Stimulated activated CD4-positive, alpha-beta T cell treated with anti-CD3 and anti-CD28 coated beads, Interleukin-1b, Interleukin-23, amount 100 ng/mL, for 48 hours (primary cell): Measurements from ENCODE around the gene MAFF.
"Not testable (repeated sequence)": the region's sequence is repeated elsewhere in the genome, so short reads cannot be mapped to it uniquely, and the experiment has no call there.

Source experiments
- DNase-seq: peaks from one replicate; pipeline ENCODE4 v3.0.0-alpha.2; 2020

MAFF gene

GRCh38 chr22:38201711-38202436 lies at the start of gene MAFF:
MAFF (plus strand) TSS chr22:38201994; CDS start chr22:38213854, 11,860 bp downstream.
- peak; percentile 93 for DNase-seq

DNA sequence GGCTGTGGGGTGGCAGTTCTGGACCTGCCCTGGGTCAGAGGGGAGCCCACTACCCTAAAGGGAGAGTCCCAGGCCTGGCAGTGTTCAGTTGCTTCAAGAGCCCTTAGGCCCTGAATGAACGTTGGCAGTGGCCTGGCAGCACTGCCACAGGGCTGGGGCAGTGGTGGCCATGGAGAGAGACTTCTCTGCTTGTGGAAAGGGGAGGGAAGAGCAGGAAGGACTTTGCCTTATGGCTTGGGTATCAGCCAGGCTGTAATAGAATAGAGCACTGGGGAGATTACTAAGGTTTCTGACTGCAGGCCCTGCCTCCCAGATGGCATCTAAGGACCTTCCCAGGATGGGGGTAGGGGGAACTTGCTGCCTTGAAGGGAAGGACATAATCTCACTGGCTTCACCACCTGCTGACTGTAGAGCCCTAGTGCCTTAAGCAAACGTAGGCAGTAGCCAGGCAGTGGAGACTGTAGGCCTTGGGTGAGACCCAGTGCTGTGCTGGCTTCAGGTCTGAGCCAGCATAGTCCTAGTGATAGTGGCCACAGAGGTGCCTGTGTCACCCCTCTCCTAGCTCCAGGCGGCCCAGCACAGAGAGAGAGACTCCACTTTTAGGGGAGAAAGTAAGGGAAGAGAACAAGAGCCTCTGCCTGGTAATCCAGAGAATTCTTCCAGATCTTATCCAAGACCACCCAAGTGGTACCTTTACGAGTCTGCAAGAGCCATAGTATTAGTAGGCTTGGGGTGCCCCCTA lies 47.8 kb upstream of the MAFF start:
- no peak for DNase-seq

GRCh38 chr22:38154563-38154915 lies 47.3 kb upstream of the MAFF start:
- DNase-seq: not testable (repeated sequence)

GRCh38 chr22:38155703-38156102 lies 46.1 kb upstream of the MAFF start:
- no peak for DNase-seq

DNA sequence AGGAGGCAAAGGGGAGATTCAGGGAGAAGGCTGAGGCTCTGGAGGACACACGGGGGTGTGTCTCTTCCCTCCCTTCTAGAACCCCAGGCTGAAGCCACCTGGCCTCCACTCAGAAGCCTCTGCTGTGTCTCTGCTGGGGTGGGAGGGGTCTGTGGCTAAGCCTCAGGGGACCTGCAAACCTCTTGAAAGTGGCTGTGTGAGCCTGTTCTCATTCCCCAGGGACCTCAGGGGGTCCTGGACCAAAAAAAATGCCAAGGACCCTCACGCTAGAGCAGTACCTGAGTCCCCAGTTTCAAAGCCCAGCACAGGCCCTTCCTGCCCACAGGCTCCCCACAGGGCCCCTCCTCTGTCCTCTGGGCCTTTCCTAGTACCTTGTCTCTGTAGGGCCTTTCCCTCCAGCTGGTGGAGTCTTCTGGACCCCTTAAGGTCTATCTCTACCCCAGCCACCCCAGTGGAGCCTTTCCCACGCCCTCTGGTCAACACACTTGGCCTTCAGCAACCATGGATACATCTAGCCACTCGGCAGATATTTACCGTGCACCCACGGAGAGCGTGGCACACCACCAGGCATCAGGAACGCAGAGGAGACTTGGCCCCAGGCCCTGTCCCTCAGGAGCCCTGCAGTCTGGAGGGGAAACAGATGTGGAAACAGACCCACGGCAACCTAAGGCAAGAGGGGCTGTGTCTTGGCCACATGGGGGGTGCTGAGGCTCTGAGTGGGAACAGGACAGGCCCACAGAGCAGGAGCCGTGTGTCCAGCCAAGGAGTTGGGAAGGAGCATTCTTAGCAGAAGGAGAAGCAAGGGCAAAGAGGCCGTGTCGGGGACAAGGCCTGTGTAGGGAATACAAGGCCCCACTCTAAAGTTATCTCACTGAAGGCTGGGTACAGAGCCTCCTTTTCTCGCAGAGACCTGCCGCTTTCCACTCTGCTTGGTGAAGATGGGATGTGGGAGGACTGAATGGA lies 38.6 kb upstream of the MAFF start:
- DNase-seq: no peak

DNA sequence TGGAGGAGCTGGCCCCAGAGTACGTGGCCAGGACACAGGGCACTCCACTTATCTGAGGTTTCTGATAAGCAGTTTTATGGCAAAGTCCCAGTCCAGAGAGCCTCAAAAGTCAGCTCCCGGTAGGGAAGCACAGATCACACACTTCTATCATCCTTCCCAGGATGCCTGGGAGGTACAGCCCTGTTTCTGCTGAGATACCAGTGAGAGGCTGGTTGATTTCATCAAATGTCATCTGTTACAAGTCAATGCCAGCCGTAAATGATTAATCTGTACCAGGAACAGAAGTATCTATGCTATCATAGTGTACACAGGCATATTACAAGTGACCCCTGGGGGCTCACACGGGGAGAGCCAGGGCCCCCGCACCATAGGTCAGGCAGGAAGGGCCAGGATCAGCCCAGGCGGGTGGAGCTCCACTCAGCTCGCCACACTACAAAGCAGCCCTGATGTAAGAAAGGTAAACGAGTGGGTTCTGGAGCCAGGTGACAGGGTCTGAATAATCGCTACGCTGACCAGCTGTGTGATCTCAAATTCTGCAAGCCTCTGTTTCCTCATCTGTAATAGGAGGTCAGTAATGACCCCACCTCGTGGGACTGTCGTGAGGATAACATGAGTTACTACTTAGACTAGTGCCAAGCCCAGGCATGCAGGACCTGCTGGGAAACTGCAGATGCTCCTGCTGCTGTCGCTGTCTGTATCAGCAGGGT lies 37.8 kb upstream of the MAFF start:
- DNase-seq: no peak

DNA sequence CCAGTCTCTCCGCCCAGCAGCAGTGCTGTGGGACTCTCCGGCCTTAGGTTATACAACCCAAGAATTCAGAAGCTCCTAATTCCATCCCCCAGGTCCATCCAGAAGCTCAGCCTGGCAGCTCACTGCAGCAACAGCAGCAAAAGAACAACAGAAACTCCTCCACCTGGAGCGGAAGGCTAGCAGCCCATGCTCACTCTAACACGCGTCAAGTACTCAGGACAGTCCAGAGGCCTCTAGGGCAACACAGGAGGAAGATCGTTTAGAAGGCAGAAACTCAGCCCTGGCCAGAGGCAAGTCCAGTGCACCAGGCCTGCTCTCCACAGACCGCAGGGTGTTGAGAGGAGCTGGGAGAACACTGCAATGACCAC lies 37.3 kb upstream of the MAFF start:
- no peak for DNase-seq

- no peak for DNase-seq
Observed at GRCh38 chr22:38165922-38166593, 35.7 kb upstream of the MAFF start.

DNA sequence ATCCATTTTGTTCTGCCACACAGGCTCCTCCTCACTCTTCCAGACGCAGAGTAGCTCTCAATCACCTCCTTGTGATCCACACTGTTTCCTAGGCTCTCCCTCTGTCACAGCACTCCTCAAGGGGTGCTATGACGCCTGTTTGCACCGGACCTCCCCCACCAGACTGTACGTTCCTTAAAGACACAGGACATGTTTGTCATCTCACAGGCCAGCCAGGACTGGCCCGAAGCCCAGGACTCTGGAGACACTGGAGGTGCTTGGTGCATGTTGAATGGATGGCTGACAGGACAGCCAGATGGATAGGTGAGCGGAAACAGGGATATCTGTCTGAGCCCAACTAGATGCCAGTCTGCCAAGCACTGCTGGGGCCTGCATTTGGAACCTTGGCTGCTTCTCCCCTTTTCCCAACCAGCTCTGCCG lies 33.8 kb upstream of the MAFF start:
- no peak for DNase-seq

GRCh38 chr22:38169116-38169515 lies 32.7 kb upstream of the MAFF start:
- no peak for DNase-seq

DNA sequence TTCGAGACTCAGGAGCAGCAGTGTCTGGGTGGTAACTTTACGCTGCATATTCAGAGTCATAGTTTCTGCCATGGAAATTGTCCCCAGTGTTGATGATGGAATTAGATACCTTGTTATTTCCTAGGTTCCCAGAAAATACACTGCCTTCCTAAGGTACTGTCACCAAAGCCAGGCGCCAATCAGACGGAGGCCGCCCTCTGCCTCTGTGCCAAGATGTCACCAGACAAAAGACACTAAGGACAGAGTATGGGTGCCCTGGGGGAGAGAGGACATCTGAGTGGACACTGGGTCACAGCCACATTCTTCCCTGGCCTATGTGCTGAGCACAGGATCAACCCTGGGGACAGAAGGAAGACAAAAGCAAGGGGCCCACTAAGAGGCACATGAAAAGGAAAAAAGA lies 31.3 kb upstream of the MAFF start:
- DNase-seq: no peak

GRCh38 chr22:38171927-38172831 lies 29.6 kb upstream of the MAFF start:
- DNase-seq: no peak

GRCh38 chr22:38172832-38173640 lies 28.8 kb upstream of the MAFF start:
- DNase-seq: no peak

- no peak for DNase-seq
Observed at GRCh38 chr22:38173641-38173906, 28.2 kb upstream of the MAFF start.

GRCh38 chr22:38174626-38175025 lies 27.2 kb upstream of the MAFF start:
- no peak for DNase-seq

DNA sequence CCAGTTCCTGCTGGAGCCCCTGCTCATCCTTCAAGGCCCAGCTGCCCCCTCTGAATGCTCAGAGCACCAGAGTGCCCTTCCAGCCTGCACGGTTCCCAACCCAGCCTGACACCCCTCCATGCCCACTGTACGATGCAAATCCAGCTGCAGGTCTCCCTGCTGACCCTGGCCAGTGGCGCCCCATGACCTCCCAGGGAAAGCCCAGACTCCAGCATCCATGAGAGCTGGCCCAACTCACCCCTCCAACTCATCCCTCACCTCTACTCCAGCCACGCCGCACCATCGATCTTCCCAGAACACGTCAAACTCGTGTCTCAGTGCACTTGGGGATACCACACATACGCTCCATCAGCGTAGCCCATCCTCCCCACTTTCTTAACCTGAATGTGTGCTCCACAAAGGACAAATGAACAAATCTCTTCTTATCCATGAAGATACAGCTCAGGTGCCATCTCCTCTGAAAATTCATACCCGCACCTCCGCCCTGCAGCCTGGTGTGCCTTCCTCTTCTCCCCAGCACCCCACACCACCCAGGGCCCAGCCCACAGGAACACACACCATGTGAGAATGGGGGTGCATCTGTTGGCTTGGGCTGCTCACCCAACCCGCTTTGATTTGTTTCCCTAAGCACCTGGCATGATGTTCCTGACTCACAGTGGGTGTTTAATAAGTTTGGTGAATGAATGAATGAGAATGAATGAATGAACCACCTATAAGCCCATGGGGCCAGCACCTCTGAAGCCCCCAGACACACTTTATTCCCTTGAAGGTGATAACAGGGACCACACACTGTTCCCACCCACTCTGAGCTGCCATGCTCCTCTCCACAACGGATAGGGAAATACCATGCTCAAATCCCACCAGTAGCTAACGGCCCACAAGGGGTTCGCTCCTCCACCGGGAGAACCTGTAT lies 26.3 kb upstream of the MAFF start:
- no peak for DNase-seq

DNA sequence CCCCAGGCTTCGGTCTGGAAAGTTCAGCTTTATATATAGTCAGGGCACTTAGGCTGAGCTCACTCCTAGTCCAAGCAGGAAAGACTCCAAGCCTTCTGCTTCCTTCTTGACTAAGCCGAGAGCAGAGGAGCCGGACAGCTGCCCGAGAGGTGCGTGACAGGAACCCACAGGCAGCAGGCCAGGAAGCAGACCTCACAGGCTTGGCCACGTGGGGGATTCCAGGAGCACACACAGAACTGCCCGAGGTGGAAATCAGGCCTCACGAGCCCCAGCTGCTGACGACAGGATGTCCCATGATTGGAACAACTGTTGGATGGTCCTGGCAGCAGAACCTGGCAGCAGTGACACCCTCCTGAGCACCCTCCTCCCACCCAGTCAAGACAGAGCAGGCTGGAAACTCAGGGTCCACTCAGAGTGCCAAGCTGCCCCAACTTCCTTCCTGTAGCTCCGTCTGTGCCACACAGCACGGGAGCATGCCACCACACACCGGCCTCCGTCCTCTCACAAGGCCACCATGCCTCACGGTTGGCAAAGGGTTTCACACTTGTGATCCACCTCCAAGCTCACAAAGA lies 25.5 kb upstream of the MAFF start:
- no peak for DNase-seq

DNA sequence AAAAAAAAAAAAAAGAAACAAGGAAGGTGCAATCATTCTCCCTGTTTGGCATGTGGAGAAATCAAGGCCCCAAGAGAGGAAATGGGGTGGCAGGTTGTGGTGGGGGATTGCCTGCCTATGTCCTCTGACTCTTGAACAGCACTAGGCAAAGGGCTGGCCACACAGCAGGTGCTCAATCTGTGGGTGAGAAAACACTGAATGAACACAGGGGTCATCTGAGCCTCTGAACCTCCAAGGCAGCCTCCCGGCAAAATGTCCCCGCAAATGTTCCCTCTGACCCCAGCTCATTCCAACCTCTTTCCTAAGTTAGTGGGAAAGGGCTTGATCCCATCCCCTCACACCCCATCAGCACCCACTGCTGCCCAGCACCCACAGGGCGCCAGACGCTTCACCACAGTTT lies 24.8 kb upstream of the MAFF start:
- DNase-seq: no peak

DNA sequence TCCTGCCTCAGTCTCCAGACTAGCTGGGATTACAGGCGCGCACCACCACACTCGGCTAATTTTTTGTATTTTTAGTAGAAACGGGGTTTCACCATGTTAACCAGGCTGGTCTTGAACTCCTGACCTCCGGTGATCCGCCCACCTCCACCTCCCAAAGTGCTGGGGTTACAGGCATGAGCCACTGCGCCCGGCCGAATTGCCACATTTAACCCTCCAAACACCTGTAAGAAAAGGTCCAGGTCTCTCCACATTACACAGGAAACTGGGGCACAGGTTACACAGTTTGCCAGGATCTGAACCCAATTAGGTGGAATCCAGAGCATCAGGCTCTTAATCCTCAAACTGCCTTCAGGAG lies 24.2 kb upstream of the MAFF start:
- not testable (repeated sequence) for DNase-seq
